IMR-90 (cell line): ENCODE data around the gene CD6.

Experiments
- MXI1 ChIP-seq: IDR thresholded peaks from 2 replicates; pipeline ENCODE4 v1.6.1; 2012; ENCODE audit warnings: low read depth, mild to moderate bottlenecking, low read length, moderate library complexity, borderline replicate concordance
- RAD21 ChIP-seq: IDR thresholded peaks from 2 replicates; pipeline ENCODE4 v1.6.1; 2012; ENCODE audit warnings: low read length, improper control_type of control experiment
- RCOR1 ChIP-seq: IDR thresholded peaks from 2 replicates; pipeline ENCODE4 v1.6.1; 2012; ENCODE audit warnings: mild to moderate bottlenecking, low read length, improper control_type of control experiment; ENCODE audit not compliant: insufficient replicate concordance
- USF2 ChIP-seq: fragments of 150-350 bp; IDR thresholded peaks from 2 replicates; pipeline ENCODE4 v1.6.1; 2017; ENCODE audit warnings: mild to moderate bottlenecking, antibody characterized with exemption, low read length, low read depth

GRCh38 chr11:61057615-61058014 is 86.1 kb downstream of the CD6 start:
- TF ChIP-seq MXI1, result no peak
- no peak for TF ChIP-seq RAD21
- TF ChIP-seq RCOR1, result no peak
- no peak for TF ChIP-seq USF2
